ENCODE results near the gene COMMD3.
"Not testable (repeated sequence)": the region's sequence is repeated elsewhere in the genome, so short reads cannot be mapped to it uniquely, and the experiment has no call there.

Gene COMMD3

GRCh38 chr10:22340329-22341189, 24.4 kb downstream of the COMMD3 start:
- DNase-seq: peak; percentile 78

GRCh38 chr10:22341190-22341925, 25.2 kb downstream of the COMMD3 start:
- no peak for DNase-seq

GRCh38 chr10:22341926-22342196, 25.7 kb downstream of the COMMD3 start:
- no peak for DNase-seq

- DNase-seq: no peak
Observed at GRCh38 chr10:22342421-22342820, 26.2 kb downstream of the COMMD3 start.

GRCh38 chr10:22343731-22344130, 27.5 kb downstream of the COMMD3 start:
- DNase-seq: no peak

GRCh38 chr10:22344249-22344648, 28.1 kb downstream of the COMMD3 start:
- no peak for DNase-seq

- DNase-seq: no peak
Observed at GRCh38 chr10:22344781-22345300, 28.7 kb downstream of the COMMD3 start.

GRCh38 chr10:22345301-22346095, 29.3 kb downstream of the COMMD3 start, which contains the start of gene SPAG6:
Gene SPAG6 (plus strand): TSS chr10:22345496. CDS start chr10:22345612, 116 bp downstream.
- DNase-seq: peak; percentile 81

GRCh38 chr10:22346096-22346661, 30.0 kb downstream of the COMMD3 start:
- DNase-seq: no peak

GRCh38 chr10:22349755-22350154, 33.6 kb downstream of the COMMD3 start:
- no peak for DNase-seq

GRCh38 chr10:22351131-22351703, 35.0 kb downstream of the COMMD3 start:
- no peak for DNase-seq

- no peak for DNase-seq
Observed at GRCh38 chr10:22356324-22356873, 40.2 kb downstream of the COMMD3 start.

GRCh38 chr10:22357770-22358169, 41.6 kb downstream of the COMMD3 start:
- DNase-seq: not testable (repeated sequence)

- DNase-seq: no peak
Observed at GRCh38 chr10:22363305-22363704, 47.1 kb downstream of the COMMD3 start.

GRCh38 chr10:22364407-22365140, 48.4 kb downstream of the COMMD3 start:
- no peak for DNase-seq

- no peak for DNase-seq
Observed at GRCh38 chr10:22365233-22365632, 49.0 kb downstream of the COMMD3 start.

GRCh38 chr10:22365644-22366434, 49.7 kb downstream of the COMMD3 start:
- DNase-seq: no peak

- DNase-seq: no peak
Observed at GRCh38 chr10:22366435-22366703, 50.2 kb downstream of the COMMD3 start.

- DNase-seq: no peak
Observed at GRCh38 chr10:22366771-22367170, 50.6 kb downstream of the COMMD3 start.

GRCh38 chr10:22367471-22367870, 51.3 kb downstream of the COMMD3 start:
- no peak for DNase-seq

- DNase-seq: no peak
Observed at GRCh38 chr10:22368402-22368801, 52.2 kb downstream of the COMMD3 start.
